Neural progenitor cell (in vitro differentiated cells): ENCODE data around the gene PTGIR. TPM values are rescaled to one million over a fixed set of nuclear protein-coding genes. Genes with fewer than 3 reads are reported as not detected.

Experiments used
- DNase-seq: peaks from one replicate; pipeline ENCODE4 v3.0.0-alpha.2; 2016; ENCODE audit warnings: low spot score
- H2AFZ ChIP-seq: fragments of 200-600 bp; sonication (generic); replicated peaks from 2 replicates; pipeline ENCODE4 v1.6.1; 2016; ENCODE audit warnings: antibody characterized with exemption
- H3F3A ChIP-seq: fragments of 200-600 bp; sonication (generic); 2 replicates; pipeline ENCODE4 v1.6.1; 2016; ENCODE audit warnings: antibody characterized with exemption, low read depth
- H3K27ac ChIP-seq: fragments of 200-600 bp; sonication (generic); 2 replicates; pipeline ENCODE4 v1.5.1; 2016; ENCODE audit warnings: mild to moderate bottlenecking
- H3K27me3 ChIP-seq: fragments of 200-600 bp; sonication (generic); 2 replicates; pipeline ENCODE4 v1.6.1; 2016; ENCODE audit warnings: mild to moderate bottlenecking, moderate library complexity
- H3K36me3 ChIP-seq: fragments of 200-600 bp; sonication (generic); 2 replicates; pipeline ENCODE4 v1.5.1; 2016
- H3K4me1 ChIP-seq: fragments of 200-600 bp; sonication (generic); 2 replicates; pipeline ENCODE4 v1.6.1; 2016; ENCODE audit warnings: mixed run types
- H3K4me2 ChIP-seq: fragments of 200-600 bp; sonication (generic); 2 replicates; pipeline ENCODE4 v1.6.1; 2016
- H3K4me3 ChIP-seq: fragments of 200-600 bp; sonication (generic); 2 replicates; pipeline ENCODE4 v1.5.1; 2016
- H3K79me2 ChIP-seq: fragments of 200-600 bp; sonication (generic); 2 replicates; pipeline ENCODE4 v1.6.1; 2016; ENCODE audit warnings: low read depth
- H3K9ac ChIP-seq: fragments of 200-600 bp; sonication (generic); 2 replicates; pipeline ENCODE4 v1.6.1; 2016
- H3K9me3 ChIP-seq: fragments of 200-600 bp; sonication (generic); 2 replicates; pipeline ENCODE4 v1.5.1; 2016; ENCODE audit warnings: low read depth
- H4K20me1 ChIP-seq: fragments of 200-600 bp; sonication (generic); 2 replicates; pipeline ENCODE4 v1.6.1; 2016; ENCODE audit warnings: low read depth
- H3K27ac Mint-ChIP-seq: 3 replicates; pipeline ENCODE4 v1.8.0; 2021; ENCODE audit warnings: mixed read lengths
- H3K27me3 Mint-ChIP-seq: 2 replicates; pipeline ENCODE4 v1.8.0; 2022; ENCODE audit warnings: low read depth, mild to moderate bottlenecking, inconsistent platforms, moderate library complexity, mixed read lengths; ENCODE audit not compliant: insufficient read depth
- H3K36me3 Mint-ChIP-seq: 3 replicates; pipeline ENCODE4 v1.8.0; 2021; ENCODE audit warnings: mixed read lengths
- H3K4me1 Mint-ChIP-seq: 3 replicates; pipeline ENCODE4 v1.8.0; 2021; ENCODE audit warnings: mixed read lengths
- H3K4me3 Mint-ChIP-seq: 3 replicates; pipeline ENCODE4 v1.8.0; 2021; ENCODE audit warnings: mild to moderate bottlenecking, moderate library complexity, mixed read lengths
- H3K9me3 Mint-ChIP-seq: 3 replicates; pipeline ENCODE4 v1.8.0; 2020; ENCODE audit warnings: mixed read lengths
- CTCF ChIP-seq: fragments of 200-600 bp; sonication (generic); IDR thresholded peaks from 2 replicates; pipeline ENCODE4 v1.5.1; 2017; ENCODE audit warnings: antibody characterized with exemption, mild to moderate bottlenecking
- EZH2 ChIP-seq: fragments of 200-600 bp; sonication (generic); IDR thresholded peaks from 2 replicates; pipeline ENCODE4 v1.6.1; 2017; ENCODE audit warnings: antibody characterized with exemption, mild to moderate bottlenecking, moderate library complexity
- EZH2phosphoT487 ChIP-seq: fragments of 200-600 bp; sonication (generic); IDR thresholded peaks from 2 replicates; pipeline ENCODE4 v1.6.1; 2017; ENCODE audit warnings: antibody characterized with exemption
- total RNA-seq: library from RNA; depleted of rRNA; stranded (reverse); fragments of >200 nt; gene quantifications from 2 replicates; pipeline ENCODE4 v1.2.3, GENCODE V29; 2015; ENCODE audit warnings: low replicate concordance

The PTGIR gene
- total RNA-seq, 1 donor from 2014 or later, result not detected

- Mint-ChIP-seq H3K4me3 (no peak overlapping the region), H3K36me3 (no peaks in the 10 kb centered on the region), H3K27me3 (peaks cover 8% of the 10 kb centered on the region), H3K4me1 (no peaks in the 10 kb centered on the region), H3K27ac (no peak overlapping the region), H3K9me3 (peaks cover 2% of the 10 kb centered on the region)
- no peak overlapping the region for H3K9ac ChIP-seq
- no peaks in the 10 kb centered on the region for H3K4me1 ChIP-seq
- TF ChIP-seq CTCF, result no peak
- no peak for TF ChIP-seq EZH2phosphoT487
- TF ChIP-seq EZH2, result no peak
- H3K4me2 ChIP-seq, result no peak overlapping the region
- no peak overlapping the region for H3K4me3 ChIP-seq
- no peaks in the 10 kb centered on the region for H3F3A ChIP-seq
- H4K20me1 ChIP-seq, result no peaks in the 10 kb centered on the region
- H3K79me2 ChIP-seq, result no peaks in the 10 kb centered on the region
- no peaks in the 10 kb centered on the region for H3K36me3 ChIP-seq
- H2AFZ ChIP-seq, result no peak overlapping the region
- DNase-seq, result no peak
- no peak overlapping the region for H3K27ac ChIP-seq
- H3K9me3 ChIP-seq, result no peaks in the 10 kb centered on the region
- H3K27me3 ChIP-seq, result peaks cover 8% of the 10 kb centered on the region
Observed at GRCh38 chr19:46585539-46585938, 39.4 kb downstream of the PTGIR start.

GRCh38 chr19:46580247-46580646 lies 44.6 kb downstream of the PTGIR start:
- H3K36me3 Mint-ChIP-seq, result no peaks in the 10 kb centered on the region
- no peaks in the 10 kb centered on the region for H3K9me3 ChIP-seq
- H3K4me3 ChIP-seq, result no peak overlapping the region
- peaks cover 11% of the 10 kb centered on the region for H3K27me3 Mint-ChIP-seq
- no peak overlapping the region for H3K4me2 ChIP-seq
- no peaks in the 10 kb centered on the region for H3K4me1 ChIP-seq
- H4K20me1 ChIP-seq, result no peaks in the 10 kb centered on the region
- no peak overlapping the region for H3K9ac ChIP-seq
- H2AFZ ChIP-seq, result no peak overlapping the region
- peaks cover 2% of the 10 kb centered on the region for H3K9me3 Mint-ChIP-seq
- H3K4me1 Mint-ChIP-seq, result no peaks in the 10 kb centered on the region
- H3K36me3 ChIP-seq, result no peaks in the 10 kb centered on the region
- H3K4me3 Mint-ChIP-seq, result no peak overlapping the region
- TF ChIP-seq EZH2 (no peak), EZH2phosphoT487 (no peak), CTCF (no peak)
- peaks cover 12% of the 10 kb centered on the region for H3K27me3 ChIP-seq
- H3K27ac Mint-ChIP-seq, result no peak overlapping the region
- no peak overlapping the region for H3K27ac ChIP-seq
- no peaks in the 10 kb centered on the region for H3K79me2 ChIP-seq
- no peak for DNase-seq
- H3F3A ChIP-seq, result no peaks in the 10 kb centered on the region

- Histone ChIP-seq H3K27ac (no peak overlapping the region), H3K79me2 (no peaks in the 10 kb centered on the region), H2AFZ (no peak overlapping the region), H3K36me3 (no peaks in the 10 kb centered on the region), H3K4me2 (no peak overlapping the region), H3K9ac (no peak overlapping the region), H3K9me3 (no peaks in the 10 kb centered on the region), H3F3A (peaks cover under 1% of the 10 kb centered on the region), H3K4me3 (no peak overlapping the region), H3K4me1 (peaks cover 2% of the 10 kb centered on the region), H4K20me1 (no peaks in the 10 kb centered on the region), H3K27me3 (peaks cover 12% of the 10 kb centered on the region)
- H3K4me3 Mint-ChIP-seq, result no peak overlapping the region
- no peak overlapping the region for H3K27ac Mint-ChIP-seq
- DNase-seq, result peak; percentile 55
- peaks cover 2% of the 10 kb centered on the region for H3K9me3 Mint-ChIP-seq
- TF ChIP-seq EZH2phosphoT487, result no peak
- no peak for TF ChIP-seq EZH2
- TF ChIP-seq CTCF, result peak; percentile 68
- H3K27me3 Mint-ChIP-seq, result peaks cover 11% of the 10 kb centered on the region
- H3K36me3 Mint-ChIP-seq, result no peaks in the 10 kb centered on the region
- peaks cover 4% of the 10 kb centered on the region for H3K4me1 Mint-ChIP-seq
Observed at GRCh38 chr19:46579361-46579879, 45.5 kb downstream of the PTGIR start.
